GM19238 (cell line): ENCODE measurements around the gene APCDD1L.
"Not testable (repeated sequence)": the region's sequence is repeated elsewhere in the genome, so short reads cannot be mapped to it uniquely, and the experiment has no call there.

Source experiments
- DNase-seq: peaks from one replicate; pipeline ENCODE4 v3.0.0; 2011; ENCODE audit warnings: low spot score; ENCODE audit not compliant: insufficient read length

Gene APCDD1L

GRCh38 chr20:58418949-58419748 lies 96.0 kb downstream of the APCDD1L start:
- DNase-seq: no peak

DNA sequence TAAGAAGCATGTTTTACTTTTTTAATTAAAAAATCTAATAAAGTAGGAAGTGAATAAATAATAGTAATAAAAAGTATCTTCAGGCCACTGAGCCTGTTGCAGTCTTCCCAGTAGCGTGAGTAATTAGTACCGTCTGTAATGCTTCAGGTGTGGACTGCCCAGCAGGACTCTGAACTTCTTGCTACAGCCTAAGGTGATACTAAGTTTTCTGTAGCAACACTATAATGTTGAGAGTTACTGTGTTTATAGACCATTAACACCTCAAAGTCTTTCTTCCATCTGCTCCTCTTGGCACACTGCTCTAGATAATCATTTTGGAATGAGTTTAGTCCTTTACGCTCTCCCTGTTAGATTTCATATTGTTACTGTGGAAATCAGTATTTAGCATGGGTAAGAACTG lies 97.8 kb downstream of the APCDD1L start:
- DNase-seq: no peak

GRCh38 chr20:58416835-58417234 lies 98.4 kb downstream of the APCDD1L start:
- no peak for DNase-seq

GRCh38 chr20:58416057-58416456 lies 99.1 kb downstream of the APCDD1L start:
- no peak for DNase-seq

DNA sequence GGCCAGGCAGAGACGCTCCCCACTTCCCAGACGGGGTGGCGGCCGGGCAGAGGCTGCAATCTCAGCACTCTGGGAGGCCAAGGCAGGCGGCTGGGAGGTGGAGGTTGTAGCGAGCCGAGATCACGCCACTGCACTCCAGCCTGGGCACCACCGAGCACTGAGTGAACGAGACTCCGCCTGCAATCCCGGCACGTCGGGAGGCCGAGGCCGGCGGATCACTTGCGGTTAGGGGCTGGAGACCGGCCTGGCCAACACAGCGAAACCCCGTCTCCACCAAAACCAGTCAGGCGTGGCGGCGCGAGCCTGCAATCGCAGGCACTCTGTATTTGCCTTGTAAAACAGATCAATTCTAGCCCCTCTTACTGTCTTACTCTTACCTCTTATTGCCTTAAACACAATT lies 100.4 kb downstream of the APCDD1L start:
- DNase-seq: not testable (repeated sequence)

DNA sequence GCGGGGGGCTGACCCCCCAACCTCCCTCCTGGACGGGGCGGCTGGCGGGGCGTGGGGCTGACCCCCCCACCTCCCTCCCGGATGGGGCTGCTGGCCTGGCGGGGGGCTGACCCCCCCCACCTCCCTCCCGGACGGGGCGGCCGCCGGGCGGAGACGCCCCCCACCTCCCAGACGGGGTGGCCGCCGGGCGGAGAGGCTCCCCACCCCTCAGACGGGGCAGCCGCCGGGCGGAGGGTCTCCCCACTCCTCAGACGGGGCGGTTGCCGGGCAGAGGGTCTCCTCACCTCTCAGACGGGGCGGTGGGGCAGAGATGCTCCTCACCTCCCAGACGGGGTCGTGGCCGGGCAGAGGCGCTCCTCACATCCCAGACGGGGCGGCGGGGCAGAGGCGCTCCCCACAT lies 101.0 kb downstream of the APCDD1L start:
- not testable (repeated sequence) for DNase-seq
